Measurements from ENCODE around the gene CLSTN2. TPM values are rescaled to one million over a fixed set of nuclear protein-coding genes. Genes with fewer than 3 reads are reported as not detected.

Gene CLSTN2
- total and polyA plus RNA-seq, 2 of the 4 experiments (the other 2 are of a cell fraction), result under 0.01 to 0.07 TPM

GRCh38 chr3:140468407-140468806 lies 533.4 kb downstream of the CLSTN2 start:
- no peak overlapping the region for H2AK5ac ChIP-seq (ENCODE audit: low read depth, low read length)
- intact Hi-C loops (cut with micrococcal nuclease) (no loop called here), in situ Hi-C loops (cut with MboI; ENCODE audit: low sequenced_read_pairs) (no loop called here), dilution Hi-C loops (cut with HindIII; ENCODE audit: low sequenced_read_pairs, unreplicated experiment) (no loop called here)
- H4K8ac ChIP-seq (ENCODE audit: low read depth in 2 of 2, low read length in 2 of 2), result no peak overlapping the region
- ChIA-PET POLR2A (ENCODE audit: unreplicated experiment) (no interaction called here), CTCF (no interaction called here)
- DNase-seq, result no peak
- H4K91ac ChIP-seq (ENCODE audit: insufficient read depth, low read depth, low read length), result no peak overlapping the region
- no peaks in the 10 kb centered on the region for H3K4me1 ChIP-seq (ENCODE audit: control insufficient read depth, insufficient read depth, low read length)
- H3K36me3 ChIP-seq (ENCODE audit: control insufficient read depth, insufficient read depth, low read length), result no peaks in the 10 kb centered on the region
- no peak overlapping the region for H2BK120ac ChIP-seq (ENCODE audit: low read depth, low read length)
- no peak overlapping the region for H3K18ac ChIP-seq (ENCODE audit: low read depth, low read length)
- no TSS peak for BruUV-seq (replicated peaks)
- H2BK5ac ChIP-seq (ENCODE audit: low read depth, low read length, poor library complexity, severe bottlenecking), result no peak overlapping the region
- H2AK9ac ChIP-seq (replicated peaks; ENCODE audit: low read depth, low read length, poor library complexity), result no peak overlapping the region
- H3K14ac ChIP-seq (replicated peaks; ENCODE audit: low read depth, low read length), result no peak overlapping the region
- no peaks in the 10 kb centered on the region for H4K20me1 ChIP-seq (ENCODE audit: insufficient read depth, low read length)
- no peak overlapping the region for H2BK15ac ChIP-seq (ENCODE audit: low read depth, low read length)
- H2AFZ ChIP-seq (replicated peaks; ENCODE audit: low read length, poor library complexity), result no peak overlapping the region
- no peak overlapping the region for H3K56ac ChIP-seq (ENCODE audit: extremely low read depth, insufficient read depth, low read length)
- H3K9ac ChIP-seq (ENCODE audit: low read depth, low read length), result no peak overlapping the region
- no CpG with 5 or more reads among the region's 7 CpGs for WGBS, 2 experiments (ENCODE audit: extremely low coverage in 2 of 2, insufficient read length in 1 of 2)
- H3K27ac ChIP-seq (ENCODE audit: insufficient read depth, low read length), result no peak overlapping the region
- H3K4me2 ChIP-seq (ENCODE audit: low read depth, low read length), result no peak overlapping the region
- no peak for ATAC-seq (ENCODE audit: low read depth)
- H3K4me3 ChIP-seq (ENCODE audit: insufficient read depth, low read depth, low read length), result no peak overlapping the region
- H4K5ac ChIP-seq (ENCODE audit: low read depth, low read length), result no peak overlapping the region
- H3K9me3 ChIP-seq (ENCODE audit: control insufficient read depth, insufficient read depth, low read length), result no peaks in the 10 kb centered on the region
- H2BK20ac ChIP-seq (ENCODE audit: low read depth, low read length), result no peak overlapping the region
- H3K4ac ChIP-seq (ENCODE audit: low read depth, low read length), result no peak overlapping the region
- H3K9me1 ChIP-seq (ENCODE audit: insufficient read depth, low read length), result no peaks in the 10 kb centered on the region
- H3K79me1 ChIP-seq (ENCODE audit: low read depth in 1 of 2, low read length in 2 of 2), result no peaks in the 10 kb centered on the region
- H3K27me3 ChIP-seq (ENCODE audit: control insufficient read depth, insufficient read depth, low read length), result no peaks in the 10 kb centered on the region
- TF ChIP-seq NFE2L2 (IDR thresholded peaks at IDR 0.05; ENCODE audit: low read depth, low read length), result no peak
- no peak for TF ChIP-seq SMC3 (IDR thresholded peaks at IDR 0.05; ENCODE audit: low read depth, low read length)
- TF ChIP-seq CEBPB (IDR thresholded peaks at IDR 0.05; ENCODE audit: low read depth, low read length), result no peak
- no peak for TF ChIP-seq RAD21 (IDR thresholded peaks at IDR 0.05; ENCODE audit: low read length)
- no peak for TF ChIP-seq RCOR1 (IDR thresholded peaks at IDR 0.05; ENCODE audit: insufficient replicate concordance, low read length)
- TF ChIP-seq MAFK (IDR thresholded peaks at IDR 0.05; ENCODE audit: low read depth, low read length), result no peak
- TF ChIP-seq RFX5 (IDR thresholded peaks at IDR 0.05; ENCODE audit: low read depth, low read length), result no peak
- no peak for TF ChIP-seq POLR2A (IDR thresholded peaks at IDR 0.05; ENCODE audit: low read depth, low read length)
- TF ChIP-seq, protein P1, sequence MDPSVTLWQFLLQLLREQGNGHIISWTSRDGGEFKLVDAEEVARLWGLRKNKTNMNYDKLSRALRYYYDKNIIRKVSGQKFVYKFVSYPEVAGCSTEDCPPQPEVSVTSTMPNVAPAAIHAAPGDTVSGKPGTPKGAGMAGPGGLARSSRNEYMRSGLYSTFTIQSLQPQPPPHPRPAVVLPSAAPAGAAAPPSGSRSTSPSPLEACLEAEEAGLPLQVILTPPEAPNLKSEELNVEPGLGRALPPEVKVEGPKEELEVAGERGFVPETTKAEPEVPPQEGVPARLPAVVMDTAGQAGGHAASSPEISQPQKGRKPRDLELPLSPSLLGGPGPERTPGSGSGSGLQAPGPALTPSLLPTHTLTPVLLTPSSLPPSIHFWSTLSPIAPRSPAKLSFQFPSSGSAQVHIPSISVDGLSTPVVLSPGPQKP (IDR thresholded peaks at IDR 0.05; ENCODE audit: borderline replicate concordance, low read depth, low read length), result no peak
- TF ChIP-seq, protein P2, sequence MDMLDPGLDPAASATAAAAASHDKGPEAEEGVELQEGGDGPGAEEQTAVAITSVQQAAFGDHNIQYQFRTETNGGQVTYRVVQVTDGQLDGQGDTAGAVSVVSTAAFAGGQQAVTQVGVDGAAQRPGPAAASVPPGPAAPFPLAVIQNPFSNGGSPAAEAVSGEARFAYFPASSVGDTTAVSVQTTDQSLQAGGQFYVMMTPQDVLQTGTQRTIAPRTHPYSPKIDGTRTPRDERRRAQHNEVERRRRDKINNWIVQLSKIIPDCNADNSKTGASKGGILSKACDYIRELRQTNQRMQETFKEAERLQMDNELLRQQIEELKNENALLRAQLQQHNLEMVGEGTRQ (IDR thresholded peaks at IDR 0.05; ENCODE audit: low read depth, low read length), result no peak
- TF ChIP-seq MAZ (IDR thresholded peaks at IDR 0.05; ENCODE audit: borderline replicate concordance, low read depth, low read length), result no peak
- no peak for TF ChIP-seq BHLHE40 (IDR thresholded peaks at IDR 0.05; ENCODE audit: low read depth, low read length)
- H3K23ac ChIP-seq (ENCODE audit: low read depth, low read length), result no peak overlapping the region

Data from IMR-90 (cell line).